Astrocyte of the hippocampus (primary cell): ENCODE results near the gene ZNF687.
"Not testable (repeated sequence)": the region's sequence is repeated elsewhere in the genome, so short reads cannot be mapped to it uniquely, and the experiment has no call there.

ENCODE experiments used
- DNase-seq: peaks from one replicate; pipeline ENCODE4 v3.0.0; 2011; ENCODE audit warnings: low read depth, low spot score

ZNF687 gene, protein sequence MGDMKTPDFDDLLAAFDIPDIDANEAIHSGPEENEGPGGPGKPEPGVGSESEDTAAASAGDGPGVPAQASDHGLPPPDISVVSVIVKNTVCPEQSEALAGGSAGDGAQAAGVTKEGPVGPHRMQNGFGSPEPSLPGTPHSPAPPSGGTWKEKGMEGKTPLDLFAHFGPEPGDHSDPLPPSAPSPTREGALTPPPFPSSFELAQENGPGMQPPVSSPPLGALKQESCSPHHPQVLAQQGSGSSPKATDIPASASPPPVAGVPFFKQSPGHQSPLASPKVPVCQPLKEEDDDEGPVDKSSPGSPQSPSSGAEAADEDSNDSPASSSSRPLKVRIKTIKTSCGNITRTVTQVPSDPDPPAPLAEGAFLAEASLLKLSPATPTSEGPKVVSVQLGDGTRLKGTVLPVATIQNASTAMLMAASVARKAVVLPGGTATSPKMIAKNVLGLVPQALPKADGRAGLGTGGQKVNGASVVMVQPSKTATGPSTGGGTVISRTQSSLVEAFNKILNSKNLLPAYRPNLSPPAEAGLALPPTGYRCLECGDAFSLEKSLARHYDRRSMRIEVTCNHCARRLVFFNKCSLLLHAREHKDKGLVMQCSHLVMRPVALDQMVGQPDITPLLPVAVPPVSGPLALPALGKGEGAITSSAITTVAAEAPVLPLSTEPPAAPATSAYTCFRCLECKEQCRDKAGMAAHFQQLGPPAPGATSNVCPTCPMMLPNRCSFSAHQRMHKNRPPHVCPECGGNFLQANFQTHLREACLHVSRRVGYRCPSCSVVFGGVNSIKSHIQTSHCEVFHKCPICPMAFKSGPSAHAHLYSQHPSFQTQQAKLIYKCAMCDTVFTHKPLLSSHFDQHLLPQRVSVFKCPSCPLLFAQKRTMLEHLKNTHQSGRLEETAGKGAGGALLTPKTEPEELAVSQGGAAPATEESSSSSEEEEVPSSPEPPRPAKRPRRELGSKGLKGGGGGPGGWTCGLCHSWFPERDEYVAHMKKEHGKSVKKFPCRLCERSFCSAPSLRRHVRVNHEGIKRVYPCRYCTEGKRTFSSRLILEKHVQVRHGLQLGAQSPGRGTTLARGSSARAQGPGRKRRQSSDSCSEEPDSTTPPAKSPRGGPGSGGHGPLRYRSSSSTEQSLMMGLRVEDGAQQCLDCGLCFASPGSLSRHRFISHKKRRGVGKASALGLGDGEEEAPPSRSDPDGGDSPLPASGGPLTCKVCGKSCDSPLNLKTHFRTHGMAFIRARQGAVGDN

DNA sequence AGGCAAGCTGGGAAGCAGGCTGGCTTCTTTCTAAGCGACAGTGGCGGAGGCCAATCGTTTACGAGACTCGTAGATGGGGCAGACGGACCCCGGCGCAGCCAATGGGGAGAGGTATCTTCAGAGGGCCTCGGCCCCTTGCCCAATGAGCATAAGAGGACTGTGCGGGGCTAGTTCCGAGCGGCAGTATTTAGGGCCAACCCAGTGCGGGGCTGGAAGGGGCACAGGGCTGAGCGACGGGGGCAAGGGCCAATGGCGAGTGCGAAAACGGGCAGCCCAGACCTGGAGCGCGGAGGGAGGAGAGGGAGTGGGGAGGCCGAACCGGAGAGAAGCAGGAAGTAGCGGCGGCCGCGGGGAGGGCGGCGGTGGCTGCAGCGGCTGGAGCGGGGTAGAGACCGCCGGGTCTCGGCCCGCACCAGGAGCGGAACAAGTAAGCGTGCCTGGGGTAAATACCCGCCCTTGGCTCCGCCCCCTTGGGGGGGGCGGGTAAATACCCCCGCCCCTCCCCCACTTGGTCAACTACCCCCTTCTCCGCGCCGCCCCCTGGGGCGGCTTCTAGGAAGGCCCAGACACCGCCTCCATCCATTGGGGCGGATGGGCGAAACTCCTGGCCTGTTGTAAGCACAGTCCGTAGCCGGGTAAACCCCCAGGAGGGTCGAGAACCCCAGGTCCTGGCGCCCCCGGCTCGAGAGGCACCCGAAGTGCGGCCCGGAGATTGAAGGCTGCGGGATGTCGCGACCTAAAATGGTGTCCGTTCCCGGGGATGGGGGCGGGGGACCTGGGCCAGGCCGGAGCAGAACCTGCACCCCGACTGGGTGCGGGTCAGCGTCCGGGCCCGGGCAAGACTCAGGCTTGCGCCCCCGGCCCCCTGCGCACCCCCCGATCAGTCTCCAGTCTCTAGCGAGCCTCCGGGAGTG, at the start of gene ZNF687:
TSS of gene ZNF687 (plus strand) at position 331 of the 914 bp plus-strand sequence. CDS start 3,993 bp downstream, outside the sequence.
- peak; percentile 100 for DNase-seq

DNA sequence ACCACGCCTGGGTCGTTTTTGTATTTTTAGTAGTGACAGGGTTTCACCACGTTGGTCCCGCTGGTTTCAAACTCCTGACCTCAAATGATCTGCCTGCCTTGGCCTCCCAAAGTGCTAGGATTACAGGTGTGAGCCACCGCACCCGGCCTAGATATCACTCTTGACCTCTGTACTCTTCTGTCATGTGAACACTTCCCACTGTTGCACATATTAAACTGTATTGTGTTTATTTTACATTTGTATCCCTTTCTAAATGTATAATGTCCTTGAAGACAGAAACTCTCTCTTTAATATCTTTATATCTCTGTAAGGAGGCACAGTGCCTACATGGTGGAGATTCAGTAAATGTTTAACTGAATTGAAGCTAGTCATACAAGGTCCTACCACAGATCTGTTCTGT, 46.9 kb upstream of the ZNF687 start:
- DNase-seq: no peak

DNA sequence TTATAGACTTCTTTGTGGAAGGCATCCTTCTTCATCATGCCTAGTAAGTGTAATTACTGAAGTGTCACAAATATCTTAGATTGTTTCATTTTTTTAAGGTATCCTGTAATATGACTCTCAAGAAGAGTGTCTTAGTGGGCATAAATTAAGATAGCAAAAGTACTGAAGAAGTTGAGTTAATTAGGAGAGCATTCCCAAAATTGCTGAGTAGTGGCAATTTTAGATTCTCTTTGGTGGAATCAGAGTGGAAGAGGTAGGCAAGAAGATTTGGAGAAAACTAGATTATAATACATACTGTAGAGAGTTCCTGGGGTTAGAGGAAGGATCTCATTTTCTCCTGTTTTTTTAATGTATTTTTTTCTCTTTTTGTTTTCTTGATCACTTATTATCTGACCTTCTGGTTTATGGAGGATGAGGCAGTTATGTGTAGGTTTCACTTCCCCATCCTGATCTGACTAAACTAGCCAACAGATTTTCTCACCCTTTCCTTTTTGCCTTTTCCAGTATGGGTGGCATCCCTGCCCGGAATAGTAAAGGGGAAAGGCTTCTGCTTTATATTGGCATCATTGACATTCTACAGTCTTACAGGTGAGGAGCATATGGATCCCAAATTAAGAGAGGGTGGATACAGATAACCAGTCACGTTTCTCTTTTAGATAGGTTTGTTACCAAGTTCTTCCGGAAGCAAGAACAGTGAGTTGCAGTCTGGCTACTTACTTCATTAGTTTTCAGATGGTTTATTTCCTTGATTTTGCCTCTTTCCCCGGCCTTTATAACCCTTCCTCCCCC, 44.2 kb upstream of the ZNF687 start:
- DNase-seq: no peak

DNA sequence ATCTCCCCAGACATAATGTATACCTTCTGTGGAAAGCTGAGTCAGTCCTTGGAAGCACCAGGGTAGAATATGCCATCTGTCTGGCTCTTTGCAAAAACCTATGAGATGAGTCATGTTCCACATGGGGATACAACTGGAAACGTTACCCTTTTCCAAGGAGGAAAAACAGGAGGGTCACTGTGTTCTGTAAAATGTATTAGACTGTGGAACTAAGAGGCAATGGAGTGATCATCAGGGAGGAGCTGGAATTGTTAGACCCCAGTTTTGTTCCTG, 43.7 kb upstream of the ZNF687 start:
- DNase-seq: peak; percentile 79

DNA sequence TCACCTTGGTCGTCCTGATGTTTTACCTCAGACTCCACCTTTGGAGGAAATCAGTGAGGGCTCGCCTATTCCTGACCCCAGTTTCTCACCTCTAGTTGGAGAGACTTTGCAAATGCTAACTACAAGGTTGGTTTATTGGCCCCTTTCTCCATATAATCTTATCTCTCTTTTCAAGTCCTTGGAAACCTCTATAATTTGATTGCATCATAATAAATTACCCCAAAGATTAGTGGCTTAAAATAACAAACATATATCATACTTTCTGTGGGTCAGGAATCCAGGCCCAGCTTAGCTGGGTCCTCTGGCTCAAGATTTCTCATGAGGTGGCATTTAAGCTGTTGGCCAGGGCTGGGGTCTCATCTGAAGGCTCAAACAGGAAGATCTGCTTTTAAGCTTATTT, 39.7 kb upstream of the ZNF687 start:
- DNase-seq: no peak

DNA sequence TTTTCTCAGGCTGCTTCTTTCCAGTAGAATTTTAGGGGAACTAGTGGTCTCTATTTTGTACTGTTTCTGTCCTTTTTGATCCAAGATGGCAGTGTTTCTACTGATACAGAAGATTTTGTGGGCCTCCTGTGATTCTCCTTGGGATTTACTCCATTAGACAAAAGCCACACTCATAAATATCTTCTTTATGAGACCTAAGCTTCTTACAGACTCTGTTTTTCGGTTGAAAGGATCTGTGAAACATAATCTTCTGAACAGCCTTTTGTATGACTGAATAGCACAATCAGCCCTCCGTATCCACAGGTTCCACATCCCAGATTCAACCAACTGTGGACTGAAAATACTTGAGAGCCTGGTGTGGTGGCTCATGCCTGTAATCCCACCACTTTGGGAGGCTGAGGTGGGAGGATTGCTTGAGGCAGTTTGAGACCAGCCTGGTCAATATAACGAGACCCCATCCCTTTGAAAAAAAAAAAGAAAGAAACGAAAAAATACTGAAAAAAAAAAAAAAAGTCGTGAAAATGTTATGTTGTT, 38.3 kb upstream of the ZNF687 start:
- DNase-seq: no peak

DNA sequence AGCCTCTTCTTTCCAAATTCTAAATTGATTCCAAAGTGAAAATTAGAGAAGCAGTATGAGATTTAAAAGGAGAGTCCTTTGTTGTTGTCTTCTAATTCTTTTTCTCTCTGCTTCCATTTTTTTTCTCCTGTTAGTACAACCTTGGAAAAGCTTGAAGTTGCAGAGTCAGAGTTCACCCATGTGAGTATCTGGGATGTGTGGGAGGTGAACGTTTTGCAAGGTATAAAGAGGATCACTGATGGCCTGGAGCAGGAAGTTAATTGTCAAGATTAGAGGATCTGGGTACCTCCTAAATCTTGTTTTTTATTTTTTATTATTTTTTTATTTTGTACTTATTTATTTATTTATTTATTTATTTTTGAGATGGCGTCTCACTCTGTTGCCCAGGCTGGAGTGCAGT, 35.3 kb upstream of the ZNF687 start:
- no peak for DNase-seq

DNA sequence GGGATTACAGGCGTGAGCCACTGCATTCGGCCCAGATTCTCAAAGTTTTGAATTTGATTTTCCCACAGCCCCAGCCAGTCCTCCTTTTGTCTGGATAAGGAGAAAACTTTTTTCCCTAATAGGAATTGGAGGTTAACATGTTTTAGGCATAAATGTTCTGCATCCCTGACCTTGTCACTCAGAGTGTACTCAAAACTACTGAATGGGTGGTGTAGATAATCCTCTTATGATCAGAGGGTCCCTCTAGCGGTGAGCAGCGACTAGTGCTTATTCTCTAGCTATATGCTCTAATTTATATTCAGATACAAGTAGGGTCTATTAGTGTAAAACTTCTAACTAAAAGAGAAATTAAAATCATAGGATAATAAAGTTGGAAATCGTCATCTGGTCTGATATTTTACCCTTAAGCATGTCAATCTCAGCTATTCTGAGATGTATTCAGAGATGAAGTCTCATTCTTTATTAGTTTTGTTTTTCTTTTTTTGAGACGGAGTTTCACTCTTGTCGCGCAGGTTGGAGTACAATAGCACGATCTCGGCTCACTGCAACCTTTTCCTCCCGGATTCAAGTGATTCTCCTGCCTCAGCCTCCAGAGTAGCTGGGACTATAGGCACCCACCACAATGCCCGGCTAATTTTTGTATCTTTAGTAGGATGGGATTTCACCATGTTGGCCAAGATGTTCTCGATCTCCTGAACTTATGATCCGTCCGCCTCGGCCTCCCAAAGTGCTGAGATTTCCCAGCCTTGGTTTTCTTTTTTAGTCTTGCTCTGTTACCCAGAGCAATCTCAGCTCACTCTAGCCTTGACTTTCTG, 30.2 kb upstream of the ZNF687 start:
- DNase-seq: peak; percentile 80

DNA sequence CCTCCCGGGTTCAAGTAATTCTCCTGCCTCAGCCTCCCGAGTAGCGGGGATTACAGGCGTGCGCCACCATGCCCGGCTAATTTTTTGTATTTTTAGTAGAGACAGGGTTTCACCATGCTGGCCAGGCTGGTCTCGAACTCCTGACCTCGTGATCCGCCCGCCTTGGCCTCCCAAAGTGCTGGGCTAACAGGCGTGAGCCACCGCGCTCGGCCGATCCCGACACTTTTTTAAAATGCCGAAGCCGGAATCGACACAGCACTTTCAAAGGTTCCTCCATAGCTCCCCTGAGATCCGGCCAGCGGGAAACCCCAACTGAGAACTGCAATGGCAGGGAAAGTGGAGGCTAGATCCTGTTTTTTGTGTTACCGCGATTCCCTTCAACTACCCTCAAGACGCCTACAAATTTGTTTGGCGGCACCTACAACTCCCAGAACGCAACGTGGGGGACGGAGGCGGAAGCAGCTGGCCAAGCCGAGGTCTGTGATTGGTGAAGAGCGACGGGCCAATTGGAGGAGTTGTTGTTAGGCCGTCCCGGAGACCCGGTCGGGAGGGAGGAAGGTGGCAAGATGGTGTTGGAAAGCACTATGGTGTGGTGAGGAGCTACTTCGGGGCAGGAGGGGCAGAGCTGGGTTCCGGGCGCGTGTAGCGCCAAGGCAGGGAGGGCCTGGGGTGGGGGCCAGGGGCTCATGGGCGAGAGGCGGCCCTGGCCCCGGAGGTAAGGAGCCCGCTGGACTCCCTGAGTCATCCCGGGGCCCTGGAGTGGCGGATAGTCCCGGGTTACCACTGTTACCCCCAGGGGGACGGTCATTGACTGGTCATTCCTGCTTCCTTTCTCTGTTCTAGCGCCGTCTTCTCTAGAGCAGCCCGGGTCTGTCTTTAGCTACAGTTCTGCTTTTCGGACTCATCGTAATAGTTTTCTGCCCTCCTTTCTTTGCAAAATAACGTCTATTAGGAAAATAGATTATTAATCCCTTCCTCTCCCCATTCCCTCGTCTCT, 27.6 kb upstream of the ZNF687 start, which contains the start of gene PSMD4:
TSS of gene PSMD4 (plus strand) at position 518 of the 997 bp plus-strand sequence. CDS start at position 567, 49 bp downstream.
- DNase-seq: peak; percentile 99

DNA sequence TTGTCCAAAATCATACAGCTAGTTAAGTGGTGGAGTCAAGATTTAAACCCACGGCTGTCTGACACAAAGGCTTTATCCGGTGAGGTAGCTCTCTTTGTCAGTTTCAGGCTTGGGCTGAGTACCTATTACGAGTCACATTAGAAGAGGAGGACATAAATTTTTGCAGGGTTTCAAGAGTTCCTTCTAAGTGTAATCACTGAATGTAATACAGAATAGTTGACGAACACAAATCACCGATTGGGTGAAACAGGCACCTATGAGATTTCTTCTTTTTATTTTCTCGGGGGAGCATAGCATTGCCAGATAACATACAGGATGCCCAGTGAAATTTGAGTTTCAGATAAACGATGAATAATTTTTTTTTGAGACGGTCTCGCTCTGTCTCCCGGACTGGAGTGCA, 26.7 kb upstream of the ZNF687 start:
- peak; percentile 18 for DNase-seq

DNA sequence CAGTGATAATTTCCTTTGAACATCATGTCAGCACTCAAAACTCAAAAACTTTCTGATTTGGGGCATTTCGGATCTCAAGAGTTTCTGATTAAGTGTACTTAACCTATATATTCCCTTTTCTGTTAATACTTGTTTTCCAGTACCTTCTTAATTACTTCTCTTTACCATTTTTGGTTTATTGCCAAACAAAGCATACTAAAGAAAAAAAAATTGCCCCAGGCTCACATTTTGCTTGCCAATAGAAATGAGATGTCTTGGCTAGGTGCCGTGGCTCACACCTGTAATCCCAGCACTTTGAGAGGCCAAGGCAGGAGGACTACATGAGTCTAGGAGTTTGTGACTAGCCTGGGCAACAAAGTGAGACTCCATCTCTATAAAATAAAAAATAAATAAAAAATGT, 22.7 kb upstream of the ZNF687 start:
- DNase-seq: no peak

DNA sequence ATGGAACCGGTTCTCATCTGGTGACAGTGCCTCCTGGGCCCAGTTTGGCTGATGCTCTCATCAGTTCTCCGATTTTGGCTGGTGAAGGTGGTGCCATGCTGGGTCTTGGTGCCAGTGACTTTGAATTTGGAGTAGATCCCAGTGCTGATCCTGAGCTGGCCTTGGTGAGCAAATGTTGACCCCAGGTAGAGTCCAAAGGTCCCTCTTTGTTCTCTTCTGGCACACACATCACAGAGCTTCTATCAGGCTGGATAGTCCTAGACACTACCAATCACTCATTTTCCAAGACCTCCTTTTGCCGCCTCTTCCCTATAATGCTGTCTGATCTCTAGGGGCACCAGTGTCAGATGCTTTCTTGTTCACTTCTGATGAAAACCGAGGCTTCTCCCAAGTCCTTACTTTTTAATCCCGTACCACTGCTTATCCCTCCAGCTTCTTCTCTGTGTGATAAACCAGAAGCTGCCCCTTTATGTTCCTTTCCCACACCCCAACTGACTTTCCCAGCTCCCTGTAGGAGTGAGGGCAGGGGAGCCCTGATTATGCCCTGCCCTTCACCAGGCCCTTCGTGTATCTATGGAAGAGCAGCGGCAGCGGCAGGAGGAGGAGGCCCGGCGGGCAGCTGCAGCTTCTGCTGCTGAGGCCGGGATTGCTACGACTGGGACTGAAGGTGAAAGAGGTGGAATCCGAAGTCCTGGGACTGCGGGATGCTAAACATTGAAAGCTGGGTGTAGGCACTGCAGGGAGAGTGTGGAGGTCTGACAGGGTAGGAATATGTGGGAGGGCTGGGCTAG, 16.5 kb upstream of the ZNF687 start:
- DNase-seq: no peak

DNA sequence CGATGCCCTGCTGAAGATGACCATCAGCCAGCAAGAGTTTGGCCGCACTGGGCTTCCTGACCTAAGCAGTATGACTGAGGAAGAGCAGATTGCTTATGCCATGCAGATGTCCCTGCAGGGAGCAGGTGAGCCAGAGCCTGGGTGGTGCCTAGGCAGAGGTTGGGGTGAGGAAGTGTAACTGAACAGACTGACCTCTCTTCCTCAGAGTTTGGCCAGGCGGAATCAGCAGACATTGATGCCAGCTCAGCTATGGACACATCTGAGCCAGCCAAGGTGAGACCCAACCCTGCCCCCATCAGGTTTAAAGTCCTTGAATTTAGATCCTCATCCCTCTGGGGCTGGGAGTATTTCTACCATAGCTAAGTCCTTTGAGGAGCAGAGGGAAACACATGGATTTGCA, 15.8 kb upstream of the ZNF687 start:
- no peak for DNase-seq

DNA sequence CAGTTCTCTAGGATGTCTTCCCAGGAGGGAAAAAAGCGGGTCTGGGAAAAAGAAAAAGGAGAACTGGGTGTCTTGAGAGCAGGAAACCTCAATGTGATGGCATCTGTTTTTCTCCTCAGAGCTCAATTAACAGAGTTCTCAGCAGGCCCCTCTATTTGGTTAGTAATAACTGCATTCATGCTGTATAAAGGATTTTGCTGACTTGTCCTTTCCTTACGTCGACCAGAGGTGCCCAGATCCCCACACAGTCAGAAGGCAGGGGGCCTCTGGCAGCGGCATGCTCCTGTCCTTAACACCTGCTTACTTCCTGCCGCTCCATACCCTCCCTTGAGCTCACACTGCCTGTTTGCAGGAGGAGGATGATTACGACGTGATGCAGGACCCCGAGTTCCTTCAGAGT, 15.3 kb upstream of the ZNF687 start:
- DNase-seq: no peak

DNA sequence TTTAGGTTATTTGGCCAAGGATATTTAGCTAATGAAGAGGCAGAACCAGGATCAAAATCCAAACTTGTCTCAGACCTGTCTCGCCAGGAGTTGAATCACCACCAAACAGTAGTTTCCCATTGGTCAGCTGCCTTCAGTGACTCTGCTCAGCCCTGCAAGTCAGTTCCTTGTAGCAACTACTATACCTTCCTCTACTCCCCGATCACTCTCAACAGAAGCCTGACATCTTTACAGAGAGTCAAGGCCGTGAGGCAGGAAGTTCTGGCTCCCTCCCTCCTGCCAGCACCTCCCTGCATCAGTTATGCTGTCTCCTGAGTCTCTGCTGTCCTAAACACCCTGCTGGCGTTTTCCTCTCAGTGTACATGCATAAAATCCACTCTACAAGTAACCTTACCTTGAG, 14.3 kb upstream of the ZNF687 start:
- no peak for DNase-seq

DNA sequence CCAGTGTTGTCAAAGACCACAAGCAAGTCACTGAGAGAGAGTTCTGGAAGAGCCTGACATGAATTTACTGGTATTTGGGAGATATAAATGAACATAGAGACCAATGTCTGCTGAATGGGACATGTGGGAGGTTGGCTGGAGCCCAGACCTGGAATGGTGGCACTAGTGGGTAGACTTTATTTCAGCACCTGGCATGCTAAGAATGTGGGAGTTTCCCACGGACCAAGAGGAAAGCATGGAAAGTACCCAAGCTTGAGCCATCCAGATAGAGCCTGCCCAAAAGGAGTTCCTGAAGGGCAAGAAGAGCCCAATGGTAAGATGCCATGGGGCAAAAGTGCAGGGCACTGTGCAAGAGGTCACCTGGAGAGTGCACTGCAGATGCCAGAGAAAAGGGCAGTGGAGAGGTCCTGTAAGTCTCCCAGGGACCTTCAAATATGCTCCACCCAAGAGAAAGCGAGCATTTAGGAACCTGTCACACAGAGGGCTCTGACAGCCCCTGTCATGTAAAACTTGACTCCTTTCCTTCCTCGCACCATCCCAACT, 8.1 kb upstream of the ZNF687 start:
- DNase-seq: peak; percentile 51

DNA sequence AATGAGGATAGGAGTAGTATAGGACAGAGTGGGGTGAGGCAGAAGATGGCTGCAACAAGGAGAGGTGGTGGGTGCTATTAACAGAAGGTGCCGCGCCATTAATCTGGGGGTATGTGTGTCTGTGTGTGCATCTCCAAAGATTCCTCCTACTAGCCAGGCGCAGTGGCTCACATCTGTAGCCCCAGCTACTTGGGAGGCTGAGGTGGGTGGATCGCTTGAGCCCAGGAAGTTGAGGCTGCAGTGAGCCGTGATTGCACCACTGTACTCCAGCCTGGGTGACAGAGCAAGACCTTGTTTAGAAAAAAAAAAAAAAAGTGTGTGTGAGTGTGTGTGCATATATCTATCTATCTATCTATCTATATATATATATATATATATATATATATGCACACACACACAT, 6.8 kb upstream of the ZNF687 start:
- not testable (repeated sequence) for DNase-seq
